Esophagus squamous epithelium (tissue), 5 donors: ENCODE data around the gene CCNH. TPM values are rescaled to one million over a fixed set of nuclear protein-coding genes. Genes with fewer than 3 reads are reported as not detected.

Experiments used
- DNase-seq: peaks from one replicate; lab custom pipeline; 2025; lab: John Stamatoyannopoulos, UW
- H3K27ac ChIP-seq, 4 donors: fragments of 200-600 bp; sonication (generic); one replicate each; pipeline ENCODE4 v1.5.1; 2016 to 2019; ENCODE audit warnings: mild to moderate bottlenecking in 1 of 4
- H3K27me3 ChIP-seq, 4 donors: fragments of 200-600 bp; sonication (generic); 1 replicate in 3 of 4; 2 replicates in 1 of 4; pipeline versions ENCODE4 v1.5.1 to v1.6.0; 2017 to 2021; ENCODE audit warnings: antibody characterized with exemption in 1 of 4
- H3K36me3 ChIP-seq, 3 donors: fragments of 200-600 bp; sonication (generic); one replicate each; pipeline ENCODE4 v1.5.1; 2016 to 2019
- H3K4me1 ChIP-seq, 3 donors: fragments of 200-600 bp; sonication (generic); one replicate each; pipeline ENCODE4 v1.5.1; 2017 to 2019
- H3K4me3 ChIP-seq, 4 donors: fragments of 200-600 bp; sonication (generic); 1 replicate in 3 of 4; 2 replicates in 1 of 4; pipeline ENCODE4 v1.5.1; 2016 to 2019; ENCODE audit warnings: mild to moderate bottlenecking in 2 of 4, moderate library complexity in 1 of 4
- H3K9me3 ChIP-seq, 3 donors: fragments of 200-600 bp; sonication (generic); one replicate each; pipeline ENCODE4 v1.5.1; 2016 to 2019
- CTCF ChIP-seq, 6 experiments: fragments of 450-650 bp in 4 of 6; fragments of 200-600 bp in 2 of 6; sonication (generic) in 2 of 6; IDR thresholded peaks; one replicate each; pipeline ENCODE4 v1.5.1; 2016 to 2019; ENCODE audit warnings: antibody characterized with exemption in 6 of 6, mild to moderate bottlenecking in 4 of 6, moderate library complexity in 4 of 6
- POLR2A ChIP-seq, 4 donors: fragments of 450-650 bp; IDR thresholded peaks; one replicate each; pipeline ENCODE4 v1.6.1; 2017; ENCODE audit warnings: antibody characterized with exemption in 4 of 4, mild to moderate bottlenecking in 4 of 4, moderate library complexity in 3 of 4
- WGBS, 2 donors: methylation state at CpG; one replicate each; pipeline ENCODE4 v1.1.5; 2018; 5-methylcytosine and 5-hydroxymethylcytosine counted together
- intact Hi-C: fragments of 100-400 bp; cut with DNase I; formaldehyde crosslinking; loops from one replicate; pipeline ENCODE4 v1.15.0; 2022
- small RNA-seq, 4 donors: library from RNA; depleted of rRNA; stranded (forward); fragments of <200 nt; gene quantifications; one replicate each; pipeline ENCODE3, GENCODE V24; 2016
- total RNA-seq, 4 donors: library from RNA; depleted of rRNA; stranded (reverse); fragments of >200 nt; gene quantifications; one replicate each; pipeline ENCODE4 v1.1.0, GENCODE V29; 2016
- donor health status: DM: yes; HTN: yes; CAD: no.

CCNH gene
- total RNA-seq, 4 donors from 2014 or later = 42.0 to 77.6 (median 54.1) TPM

DNA sequence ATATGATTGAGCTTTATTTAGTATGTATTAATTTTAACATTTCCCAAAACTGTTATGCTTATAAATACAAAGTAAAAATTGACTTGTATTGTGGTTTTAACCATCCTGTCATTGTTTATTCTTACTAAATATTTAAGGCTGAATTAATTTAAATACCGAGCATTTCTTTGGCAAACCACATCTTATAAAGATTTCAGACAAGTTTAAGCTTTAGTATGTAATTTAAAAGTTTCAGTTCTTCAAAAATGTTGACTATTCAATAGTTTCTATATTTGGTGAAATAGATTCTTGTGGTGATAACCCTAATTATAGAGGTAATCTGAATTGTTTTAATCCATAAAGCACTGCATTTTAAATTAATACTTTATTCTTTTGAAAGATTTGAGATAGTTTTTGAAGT lies 65.5 kb downstream of the CCNH start:
- no peak for DNase-seq
- no peak overlapping the region for H3K27ac ChIP-seq
- H3K36me3 ChIP-seq = peaks cover 0 to 53% (median 0%) of the 10 kb centered on the region in 3 donors
- no peak overlapping the region for H3K4me3 ChIP-seq
- peaks cover 0 to 14% (median 0%) of the 10 kb centered on the region in 3 donors for H3K4me1 ChIP-seq
- H3K27me3 ChIP-seq = no peaks in the 10 kb centered on the region
- TF ChIP-seq POLR2A (IDR thresholded peaks at IDR 0.05) = no peak
- TF ChIP-seq CTCF (IDR thresholded peaks at IDR 0.05) = no peak
- H3K9me3 ChIP-seq = no peaks in the 10 kb centered on the region
- intact Hi-C loops = no loop called here
- 49 to 79% methylated on average over 1 of the region's 1 CpG for WGBS, 2 donors

Small RNAs within 50 kb of the gene (small RNA-seq; reads per million reads assigned to genes)
- gene RNU6-727P = 0 reads per million in 4 donors

Other genes with a start within 250 kb of the CCNH start
- gene RASA1, start 145.0 kb downstream of the CCNH start, total RNA-seq = 10 to 100 TPM; 14.6 to 30.2 (median 26.5) TPM